Activated CD8-positive, alpha-beta memory T cell treated with anti-CD3 and anti-CD28 coated beads, Interleukin-2, amount 50 U/mL, for 24 hours (primary cell): ENCODE measurements around the gene BMP8A.

Experiments used
- DNase-seq: peaks from one replicate; pipeline ENCODE4 v3.0.0-alpha.2; 2020; ENCODE audit errors: extremely low read depth

BMP8A gene

GRCh38 chr1:39571178-39571483 lies 79.7 kb downstream of the BMP8A start:
- DNase-seq: no peak

DNA sequence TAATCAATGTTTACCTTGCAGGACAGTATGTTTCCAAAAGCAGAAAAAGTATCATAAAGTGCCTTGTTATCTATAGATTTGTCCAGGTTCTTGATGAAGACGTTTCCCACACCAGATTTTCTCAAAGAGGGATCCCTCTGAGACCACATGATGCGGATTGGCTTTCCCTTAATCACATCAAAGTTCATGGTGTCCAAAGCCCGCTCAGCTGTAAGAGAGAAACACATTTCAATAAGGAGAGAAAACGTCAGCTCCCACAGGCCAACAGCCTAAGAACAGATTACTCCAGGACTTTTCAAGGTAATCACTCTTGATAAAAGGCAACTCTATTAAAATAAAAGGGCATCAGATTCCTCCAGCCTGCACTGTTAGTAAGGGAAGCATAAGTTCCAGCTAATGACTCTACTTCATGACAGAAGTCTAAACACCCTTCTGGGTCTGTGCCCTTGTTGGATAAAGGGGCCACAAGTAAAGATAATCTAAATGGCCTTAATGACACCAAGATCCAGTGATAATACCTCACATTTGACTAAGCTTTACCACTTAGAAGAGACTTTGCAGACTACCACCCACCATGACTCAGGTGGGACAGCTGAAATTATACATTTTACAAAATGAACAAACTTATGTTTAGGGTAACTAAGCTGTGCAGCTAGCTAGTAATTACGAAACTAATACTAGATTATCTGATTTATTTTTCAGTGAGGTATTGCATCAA lies 81.1 kb downstream of the BMP8A start:
- no peak for DNase-seq

DNA sequence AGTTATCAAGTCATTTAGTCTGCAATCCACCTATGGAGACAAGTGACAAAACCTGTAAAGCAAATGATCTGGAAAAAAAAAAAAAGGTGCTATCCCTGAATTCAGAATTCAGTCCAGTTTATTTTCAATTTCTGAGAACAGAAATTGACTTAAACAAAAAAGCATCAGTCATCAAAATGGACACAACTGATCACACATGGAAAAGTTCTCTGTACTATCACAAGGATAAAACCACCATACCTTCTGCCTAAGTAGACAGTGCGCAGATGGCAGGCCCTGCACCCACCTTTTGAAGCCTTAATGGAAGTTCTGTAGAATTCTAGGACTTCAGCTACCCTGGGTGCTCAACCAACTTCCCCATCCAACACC lies 81.6 kb downstream of the BMP8A start:
- DNase-seq: no peak

DNA sequence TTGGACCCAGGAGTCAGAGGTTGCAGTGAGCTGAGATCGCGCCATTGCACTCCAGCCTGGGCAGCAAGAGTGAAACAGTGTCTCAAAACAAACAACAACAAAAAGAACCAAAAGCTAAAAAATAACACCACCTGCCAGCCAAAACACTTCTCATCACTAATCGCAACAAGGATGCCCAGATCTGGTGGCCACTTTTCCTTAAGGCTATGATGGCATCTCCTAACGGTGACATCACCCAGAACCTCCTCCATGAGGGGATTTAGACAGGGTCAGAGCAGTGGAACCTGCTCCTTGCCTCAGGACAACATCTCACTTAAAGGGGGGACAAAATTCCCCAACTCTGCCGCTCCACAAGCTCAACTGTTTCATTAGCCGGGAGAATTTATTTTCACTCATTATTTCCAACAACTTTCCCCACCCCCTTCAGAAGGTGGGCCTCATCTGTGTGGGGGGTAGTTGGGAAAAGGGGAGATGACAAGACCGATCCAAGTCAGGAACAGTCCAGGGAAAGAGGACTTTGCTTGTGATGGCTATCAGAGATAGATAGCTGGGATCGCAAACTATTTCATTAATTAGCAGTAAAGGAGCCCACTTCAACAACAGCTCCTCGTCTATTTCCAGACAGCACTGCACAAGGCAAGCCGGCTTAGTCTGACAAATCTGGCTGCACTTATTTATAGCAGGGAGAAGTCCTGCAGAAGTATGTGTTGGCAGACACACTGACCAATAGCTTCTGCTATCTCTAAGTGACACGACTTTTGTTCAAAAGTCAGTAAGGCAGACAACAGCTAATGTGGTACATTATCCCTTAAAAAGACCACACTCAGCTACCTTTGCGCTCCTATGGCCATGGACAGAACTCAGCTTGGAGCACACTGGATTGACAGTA lies 82.5 kb downstream of the BMP8A start:
- DNase-seq: no peak

DNA sequence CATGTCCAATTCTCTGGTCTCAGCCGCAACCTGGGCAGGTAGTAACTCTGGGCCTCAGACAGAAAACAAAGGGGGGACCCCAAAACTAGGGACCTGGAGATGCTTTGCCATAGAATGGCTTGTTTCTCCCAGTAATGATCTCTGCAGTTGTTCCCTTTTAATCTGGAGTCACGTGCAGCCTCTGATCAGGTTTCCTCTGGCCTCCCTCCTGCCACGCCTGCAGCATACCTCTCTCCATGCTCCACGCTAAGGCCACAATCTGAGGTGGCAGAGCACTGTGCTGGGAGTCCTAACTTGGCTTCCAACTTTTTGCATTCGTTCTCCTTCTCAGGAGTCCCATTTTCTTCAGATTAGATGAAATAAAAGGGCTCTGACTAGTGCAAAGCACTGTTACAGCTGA lies 83.2 kb downstream of the BMP8A start:
- DNase-seq: no peak
